Measurements from ENCODE around the gene PROK2. TPM values are rescaled to one million over a fixed set of nuclear protein-coding genes. Genes with fewer than 3 reads are reported as not detected.

The PROK2 gene
- total and polyA plus RNA-seq, 7 donors = 0.08 to 0.81 (median 0.27) TPM; not detected in 2

DNA sequence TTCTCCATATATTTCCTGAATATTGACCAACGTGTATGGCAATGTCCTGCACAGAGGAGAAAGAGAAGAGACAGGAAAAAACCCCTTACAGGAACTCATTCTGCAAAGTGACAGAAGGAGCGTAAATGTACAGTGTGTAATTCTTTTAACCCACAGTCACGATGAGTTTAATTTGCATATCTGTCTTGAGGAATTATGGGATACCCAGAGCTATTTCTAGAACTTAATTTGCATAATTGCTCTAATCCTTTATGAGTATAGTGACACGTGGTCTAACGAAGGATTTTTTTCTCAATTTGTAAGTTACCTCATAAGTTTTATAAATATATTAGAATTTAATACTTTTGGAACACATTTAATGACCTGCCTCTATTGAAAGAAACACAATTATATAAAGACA is 21.5 kb downstream of the PROK2 start:
- TF ChIP-seq CTCF (IDR thresholded peaks at IDR 0.05) = no peak

GRCh38 chr3:71760140-71760539 is 24.8 kb downstream of the PROK2 start:
- Histone ChIP-seq H3K4me3 (no peak overlapping the region), H3K27ac (no peak overlapping the region), H3K27me3 (ENCODE audit: insufficient read depth in 3 of 3, low read length in 2 of 3) (peaks cover 0 to 39% (median 0%) of the 10 kb centered on the region in 3 donors), H3K4me1 (no peaks in the 10 kb centered on the region), H3K36me3 (ENCODE audit: insufficient read depth in 1 of 2, low read depth in 1 of 2) (no peaks in the 10 kb centered on the region), H3K9me3 (no peaks in the 10 kb centered on the region)
- no peak for TF ChIP-seq CTCF (IDR thresholded peaks at IDR 0.05)
- 90 to 95% (median 93%) methylated on average over 1 of the region's 1 CpG for WGBS, 3 donors
- DNase-seq (no peak), ATAC-seq (no peak)
- intact Hi-C loops (cut with DNase I) = no loop called here

More for the DNA sequence above, 21.5 kb downstream of the PROK2 start:
- H3K9me3 ChIP-seq = no peaks in the 10 kb centered on the region
- H3K4me1 ChIP-seq = no peaks in the 10 kb centered on the region
- H3K27me3 ChIP-seq (ENCODE audit: insufficient read depth in 3 of 3, low read length in 2 of 3) = peaks cover 0 to 15% (median 0%) of the 10 kb centered on the region in 3 donors
- no peak overlapping the region for H3K4me3 ChIP-seq
- H3K36me3 ChIP-seq (ENCODE audit: insufficient read depth in 1 of 2, low read depth in 1 of 2) = no peaks in the 10 kb centered on the region
- WGBS, 3 donors = 64 to 70% (median 64%) methylated on average over 5 of the region's 5 CpGs
- no peak for DNase-seq
- no peak overlapping the region for H3K27ac ChIP-seq
- intact Hi-C loops (cut with DNase I) = no loop called here
- no peak for ATAC-seq

- Histone ChIP-seq H3K4me1 (no peaks in the 10 kb centered on the region), H3K9me3 (no peaks in the 10 kb centered on the region), H3K4me3 (no peak overlapping the region), H3K36me3 (ENCODE audit: insufficient read depth in 1 of 2, low read depth in 1 of 2) (no peaks in the 10 kb centered on the region), H3K27ac (no peak overlapping the region), H3K27me3 (ENCODE audit: insufficient read depth in 3 of 3, low read length in 2 of 3) (peaks cover 0 to 46% (median 3%) of the 10 kb centered on the region in 3 donors)
- intact Hi-C loops (cut with DNase I) = no loop called here
- ATAC-seq (no peak), DNase-seq (no peak)
- TF ChIP-seq CTCF (IDR thresholded peaks at IDR 0.05) = no peak
- 72 to 79% (median 73%) methylated on average over 5 of the region's 5 CpGs for WGBS, 3 donors
Measured at GRCh38 chr3:71759401-71759800, 25.5 kb downstream of the PROK2 start.

GRCh38 chr3:71758091-71758490 is 26.9 kb downstream of the PROK2 start:
- no peaks in the 10 kb centered on the region for H3K4me1 ChIP-seq
- no peak overlapping the region for H3K27ac ChIP-seq
- no peaks in the 10 kb centered on the region for H3K9me3 ChIP-seq
- intact Hi-C loops (cut with DNase I) = no loop called here
- no peaks in the 10 kb centered on the region for H3K36me3 ChIP-seq (ENCODE audit: insufficient read depth in 1 of 2, low read depth in 1 of 2)
- 94 to 98% (median 96%) methylated on average over 2 of the region's 2 CpGs for WGBS, 3 donors
- peaks cover 0 to 51% (median 9%) of the 10 kb centered on the region in 3 donors for H3K27me3 ChIP-seq (ENCODE audit: insufficient read depth in 3 of 3, low read length in 2 of 3)
- ATAC-seq = no peak
- TF ChIP-seq CTCF (IDR thresholded peaks at IDR 0.05) = no peak
- no peak for DNase-seq
- H3K4me3 ChIP-seq = no peak overlapping the region

GRCh38 chr3:71754610-71755253 is 30.2 kb downstream of the PROK2 start:
- no peak overlapping the region for H3K27ac ChIP-seq
- no peaks in the 10 kb centered on the region for H3K4me1 ChIP-seq
- TF ChIP-seq CTCF (IDR thresholded peaks at IDR 0.05) = no peak
- 20 to 27% (median 26%) methylated on average over 51 to 65 of the region's 65 CpGs for WGBS, 3 donors
- DNase-seq = no peak
- H3K27me3 ChIP-seq (ENCODE audit: insufficient read depth in 3 of 3, low read length in 2 of 3) = peaks cover 0 to 47% (median 11%) of the 10 kb centered on the region in 3 donors
- H3K4me3 ChIP-seq = peak overlapping the region; percentile 61
- H3K9me3 ChIP-seq = no peaks in the 10 kb centered on the region
- intact Hi-C loops (cut with DNase I) = no loop called here
- no peaks in the 10 kb centered on the region for H3K36me3 ChIP-seq (ENCODE audit: insufficient read depth in 1 of 2, low read depth in 1 of 2)
- no peak for ATAC-seq
